GM23338 (cell line): ENCODE results near the gene RBM27. TPM values are rescaled to one million over a fixed set of nuclear protein-coding genes. Genes with fewer than 3 reads are reported as not detected.
"Not testable (repeated sequence)": the region's sequence is repeated elsewhere in the genome, so short reads cannot be mapped to it uniquely, and the experiment has no call there.

ENCODE experiments used
- ATAC-seq: fragments of 200-7000 bp; cut with Tn5 transposase; 3 replicates; pipeline ENCODE4 v1.9.1; 2020
- DNase-seq: peaks from one replicate; pipeline ENCODE4 v3.0.0-alpha.2; 2015; ENCODE audit warnings: low spot score
- H2AFZ ChIP-seq: fragments of 200-600 bp; sonication (generic); 2 replicates; pipeline ENCODE4 v1.8.0; 2016; ENCODE audit warnings: antibody characterized with exemption, mild to moderate bottlenecking, moderate library complexity
- H3F3A ChIP-seq: fragments of 200-600 bp; sonication (generic); replicated peaks from 2 replicates; pipeline ENCODE4 v1.8.0; 2017; ENCODE audit warnings: antibody characterized with exemption, mixed run types, low read depth
- H3K27ac ChIP-seq: fragments of 200-600 bp; sonication (generic); 2 replicates; pipeline ENCODE4 v1.6.1; 2016; ENCODE audit warnings: low read depth
- H3K27me3 ChIP-seq: fragments of 200-600 bp; sonication (generic); 2 replicates; pipeline ENCODE4 v1.8.0; 2016; ENCODE audit warnings: mild to moderate bottlenecking, mixed run types, moderate library complexity; ENCODE audit not compliant: insufficient read depth
- H3K36me3 ChIP-seq: fragments of 200-600 bp; sonication (generic); 2 replicates; pipeline ENCODE4 v1.8.0; 2016; ENCODE audit warnings: mild to moderate bottlenecking; ENCODE audit not compliant: insufficient read depth
- H3K4me1 ChIP-seq: fragments of 200-600 bp; sonication (generic); 2 replicates; pipeline ENCODE4 v1.8.0; 2016; ENCODE audit warnings: mild to moderate bottlenecking, moderate library complexity; ENCODE audit not compliant: insufficient read depth
- H3K4me2 ChIP-seq: fragments of 200-600 bp; sonication (generic); 2 replicates; pipeline ENCODE4 v1.7.1; 2017; ENCODE audit warnings: mixed run types
- H3K4me3 ChIP-seq: fragments of 200-600 bp; sonication (generic); 2 replicates; pipeline ENCODE4 v1.6.1; 2016; ENCODE audit warnings: mixed run types
- H3K79me2 ChIP-seq: fragments of 200-600 bp; sonication (generic); replicated peaks from 2 replicates; pipeline ENCODE4 v1.8.0; 2017; ENCODE audit warnings: mild to moderate bottlenecking; ENCODE audit not compliant: insufficient read depth
- H3K9me2 ChIP-seq: fragments of 200-600 bp; sonication (generic); 2 replicates; pipeline ENCODE4 v1.8.0; 2017; ENCODE audit not compliant: insufficient read depth
- H4K20me1 ChIP-seq: fragments of 200-600 bp; sonication (generic); replicated peaks from 2 replicates; pipeline ENCODE4 v1.8.0; 2017; ENCODE audit warnings: mild to moderate bottlenecking; ENCODE audit not compliant: insufficient read depth
- H3K27ac Mint-ChIP-seq: 2 replicates; pipeline ENCODE4 v1.8.0; 2020; ENCODE audit warnings: inconsistent platforms, mild to moderate bottlenecking, moderate library complexity, mixed read lengths
- H3K27me3 Mint-ChIP-seq: 3 replicates; pipeline ENCODE4 v1.8.0; 2022; ENCODE audit warnings: low read depth, mild to moderate bottlenecking, moderate library complexity, mixed read lengths, inconsistent platforms; ENCODE audit not compliant: insufficient read depth, poor library complexity
- H3K36me3 Mint-ChIP-seq: 3 replicates; pipeline ENCODE4 v1.8.0; 2021; ENCODE audit warnings: low read depth, mild to moderate bottlenecking, inconsistent platforms, moderate library complexity, mixed read lengths
- H3K4me1 Mint-ChIP-seq: 3 replicates; pipeline ENCODE4 v1.8.0; 2020; ENCODE audit warnings: mild to moderate bottlenecking, inconsistent platforms, mixed read lengths
- H3K4me3 Mint-ChIP-seq: 3 replicates; pipeline ENCODE4 v1.8.0; 2021; ENCODE audit warnings: moderate library complexity, mild to moderate bottlenecking, inconsistent platforms, mixed read lengths
- H3K9me3 Mint-ChIP-seq: 3 replicates; pipeline ENCODE4 v1.8.0; 2020; ENCODE audit warnings: moderate library complexity, mild to moderate bottlenecking, inconsistent platforms, mixed read lengths
- CREB1 ChIP-seq: fragments of 250-450 bp; sonication (Bioruptor Pico); IDR thresholded peaks from 2 replicates; pipeline ENCODE4 v1.5.0; 2020; ENCODE audit warnings: low read depth, mild to moderate bottlenecking, moderate library complexity
- EZH2 ChIP-seq: fragments of 200-600 bp; sonication (generic); IDR thresholded peaks from one replicate; pipeline ENCODE4 v1.8.0; 2017; ENCODE audit warnings: antibody characterized with exemption, mild to moderate bottlenecking, low read depth; ENCODE audit not compliant: unreplicated experiment
- EZH2phosphoT487 ChIP-seq: fragments of 200-600 bp; sonication (generic); IDR thresholded peaks from one replicate; pipeline ENCODE4 v1.8.1; 2018; ENCODE audit warnings: antibody characterized with exemption; ENCODE audit not compliant: unreplicated experiment
- JUNB ChIP-seq: IDR thresholded peaks from one replicate; pipeline ENCODE4 v1.6.1; 2016; ENCODE audit warnings: antibody characterized with exemption; ENCODE audit not compliant: unreplicated experiment
- REST ChIP-seq: IDR thresholded peaks from one replicate; pipeline ENCODE4 v1.6.1; 2018; ENCODE audit warnings: antibody characterized with exemption; ENCODE audit not compliant: unreplicated experiment
- ZNF462 ChIP-seq: fragments of 250-450 bp; sonication (Bioruptor Pico); IDR thresholded peaks from 2 replicates; pipeline ENCODE4 v1.5.0; 2020; ENCODE audit warnings: mild to moderate bottlenecking, moderate library complexity
- polyA plus RNA-seq: library from polyadenylated mRNA; unstranded; fragments of >200 nt; fragmentation: Nextera tagmentation; extraction: Ambion mirVana; gene quantifications from 2 replicates; pipeline ENCODE4 v1.2.1, GENCODE V29; 2016
- total RNA-seq: library from RNA; depleted of rRNA; stranded (reverse); fragments of >200 nt; shearing (Covaris generic); gene quantifications from 2 replicates; pipeline ENCODE4 v1.2.3, GENCODE V29; 2014

Gene RBM27
- total and polyA plus RNA-seq, 2 experiments from 2014 or later = 22.4 to 59.5 TPM

- not testable (repeated sequence) for H3F3A ChIP-seq, H3K4me1 Mint-ChIP-seq, H3K27me3 ChIP-seq, DNase-seq, ATAC-seq, H3K27ac Mint-ChIP-seq, H3K9me3 Mint-ChIP-seq, H3K9me2 ChIP-seq
- Histone ChIP-seq H3K4me2 (peak overlapping the region; percentile 73), H3K79me2 (peaks cover 39% of the 10 kb centered on the region), H3K27ac (peak overlapping the region; percentile 86), H2AFZ (0 out of 2 replicates have a peak overlapping the region, but pooled peaks have one; percentile 38), H4K20me1 (peaks cover 15% of the 10 kb centered on the region), H3K36me3 (peaks cover 17% of the 10 kb centered on the region; the same call in 1 of the 2 replicates), H3K4me3 (peak overlapping the region; percentile 52), H3K4me1 (peaks cover 16% of the 10 kb centered on the region)
- peaks cover 34% of the 10 kb centered on the region for H3K36me3 Mint-ChIP-seq
- H3K27me3 Mint-ChIP-seq = peaks cover 21% of the 10 kb centered on the region
- peak overlapping the region; percentile 100; the same call in 2 of the 3 replicates for H3K4me3 Mint-ChIP-seq
Measured at GRCh38 chr5:146183403-146183802, 20.0 kb upstream of the RBM27 start.

GRCh38 chr5:146185161-146185560 lies 18.2 kb upstream of the RBM27 start:
- Histone ChIP-seq H3K36me3 (peaks cover 7% of the 10 kb centered on the region; the same call in 1 of the 2 replicates), H3K9me2 (no peaks in the 10 kb centered on the region), H2AFZ (0 out of 2 replicates have a peak overlapping the region, but pooled peaks have one; percentile 18), H3K27me3 (no peaks in the 10 kb centered on the region), H3K4me3 (no peak overlapping the region), H3K4me1 (peaks cover 10% of the 10 kb centered on the region; the same call in 1 of the 2 replicates), H3K27ac (no peak overlapping the region), H3K4me2 (no peak overlapping the region), H3K79me2 (peaks cover 21% of the 10 kb centered on the region), H4K20me1 (no peaks in the 10 kb centered on the region), H3F3A (no peaks in the 10 kb centered on the region)
- ATAC-seq = no peak
- Mint-ChIP-seq H3K27ac (no peak overlapping the region), H3K4me3 (no peak overlapping the region), H3K9me3 (peaks cover 6% of the 10 kb centered on the region; the same call in 2 of the 3 replicates), H3K27me3 (peaks cover 21% of the 10 kb centered on the region), H3K36me3 (peaks cover 19% of the 10 kb centered on the region), H3K4me1 (peaks cover 4% of the 10 kb centered on the region; the same call in 1 of the 3 replicates)
- no peak for DNase-seq
- TF ChIP-seq EZH2 (no peak), EZH2phosphoT487 (no peak)

- Mint-ChIP-seq H3K4me1 (no peaks in the 10 kb centered on the region), H3K36me3 (no peaks in the 10 kb centered on the region), H3K27me3 (peaks cover 8% of the 10 kb centered on the region), H3K27ac (no peak overlapping the region), H3K9me3 (no peaks in the 10 kb centered on the region), H3K4me3 (no peak overlapping the region)
- H3F3A ChIP-seq = no peaks in the 10 kb centered on the region
- no peaks in the 10 kb centered on the region for H3K79me2 ChIP-seq
- no peak overlapping the region for H2AFZ ChIP-seq
- no peak for ATAC-seq
- no peaks in the 10 kb centered on the region for H3K27me3 ChIP-seq
- H3K27ac ChIP-seq = no peak overlapping the region
- H3K9me2 ChIP-seq = no peaks in the 10 kb centered on the region
- H4K20me1 ChIP-seq = no peaks in the 10 kb centered on the region
- no peak overlapping the region for H3K4me3 ChIP-seq
- no peak for DNase-seq
- no peak overlapping the region for H3K4me2 ChIP-seq
- H3K4me1 ChIP-seq = no peaks in the 10 kb centered on the region
- no peaks in the 10 kb centered on the region for H3K36me3 ChIP-seq
- TF ChIP-seq CREB1 (CRISPR knock-in tag) (no peak), REST (no peak), JUNB (no peak), ZNF462 (CRISPR knock-in tag) (no peak), EZH2 (no peak), EZH2phosphoT487 (no peak)
Measured at GRCh38 chr5:146188358-146188757, 15.0 kb upstream of the RBM27 start.
